GM19023 (cell line): Measurements from ENCODE around the gene ANKRD30B.
"Not testable (repeated sequence)": the region's sequence is repeated elsewhere in the genome, so short reads cannot be mapped to it uniquely, and the experiment has no call there.

Source experiments
- ATAC-seq: cut with Tn5 transposase; IDR thresholded peaks from one replicate; pipeline ENCODE4 v1.9.1; 2021; ENCODE audit warnings: mild to moderate bottlenecking, moderate library complexity; ENCODE audit not compliant: unreplicated experiment

The ANKRD30B gene

GRCh38 chr18:14841607-14842006 is 93.6 kb downstream of the ANKRD30B start:
- ATAC-seq, result not testable (repeated sequence)

GRCh38 chr18:14851533-14851932 is 103.6 kb downstream of the ANKRD30B start:
- not testable (repeated sequence) for ATAC-seq

- ATAC-seq, result not testable (repeated sequence)
Observed at GRCh38 chr18:14855634-14856033, 107.7 kb downstream of the ANKRD30B start.

DNA sequence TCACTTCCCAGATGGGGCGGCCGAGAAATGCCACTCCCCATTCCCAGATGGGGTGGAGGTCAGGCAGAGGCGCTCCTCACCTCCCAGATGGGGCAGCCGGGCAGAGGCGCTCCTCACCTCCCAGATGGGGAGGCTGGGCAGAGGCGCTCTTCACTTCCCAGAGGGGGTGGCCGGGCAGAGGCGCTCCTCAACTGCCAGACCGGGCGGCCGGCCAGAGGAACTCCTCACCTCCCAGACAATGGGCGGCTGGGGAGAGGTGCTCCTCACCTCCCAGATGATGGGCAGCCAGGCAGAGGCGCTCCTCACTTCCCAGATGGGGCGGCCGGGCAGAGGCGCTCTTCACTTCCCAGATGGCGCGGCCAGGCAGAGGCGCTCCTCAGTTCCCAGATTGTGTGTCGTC is 108.3 kb downstream of the ANKRD30B start:
- not testable (repeated sequence) for ATAC-seq

DNA sequence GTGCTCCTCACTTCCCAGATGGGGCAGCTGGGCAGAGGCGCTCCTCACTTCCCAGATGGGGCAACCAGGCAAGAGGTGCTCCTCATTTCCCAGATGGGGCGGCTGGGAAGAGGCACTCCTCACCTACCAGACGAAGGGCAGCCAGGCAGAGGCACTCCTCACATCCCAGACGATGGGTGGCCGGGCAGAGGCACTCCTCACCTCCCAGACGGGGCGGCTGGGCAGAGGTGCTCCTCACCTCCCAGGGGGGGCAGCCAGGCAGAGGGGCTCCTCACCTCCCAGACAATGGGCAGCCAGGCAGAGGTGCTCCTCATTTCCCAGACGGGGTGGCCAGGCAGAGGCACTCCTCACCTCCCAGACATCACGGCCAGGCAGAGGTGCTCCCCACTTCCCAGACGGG is 110.5 kb downstream of the ANKRD30B start:
- ATAC-seq, result not testable (repeated sequence)

DNA sequence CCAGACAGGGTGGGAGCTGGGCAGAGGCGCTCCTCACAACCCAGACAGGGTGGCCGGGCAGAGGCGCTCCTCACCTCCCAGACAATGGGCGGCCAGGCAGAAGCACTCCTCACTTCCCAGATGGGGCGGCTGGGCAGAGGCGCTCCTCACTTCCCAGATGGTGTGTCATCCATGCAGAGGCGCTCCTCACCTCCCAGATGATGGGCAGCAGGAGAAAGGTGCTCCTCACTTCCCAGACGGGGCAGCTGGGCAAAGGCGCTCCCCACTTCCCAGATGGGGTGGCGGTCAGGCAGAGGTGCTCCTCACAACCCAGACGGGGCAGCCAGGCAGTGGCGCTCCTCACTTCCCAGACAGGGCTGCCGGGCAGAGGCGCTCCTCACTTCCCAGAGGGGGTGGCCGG is 112.0 kb downstream of the ANKRD30B start:
- ATAC-seq, result not testable (repeated sequence)

DNA sequence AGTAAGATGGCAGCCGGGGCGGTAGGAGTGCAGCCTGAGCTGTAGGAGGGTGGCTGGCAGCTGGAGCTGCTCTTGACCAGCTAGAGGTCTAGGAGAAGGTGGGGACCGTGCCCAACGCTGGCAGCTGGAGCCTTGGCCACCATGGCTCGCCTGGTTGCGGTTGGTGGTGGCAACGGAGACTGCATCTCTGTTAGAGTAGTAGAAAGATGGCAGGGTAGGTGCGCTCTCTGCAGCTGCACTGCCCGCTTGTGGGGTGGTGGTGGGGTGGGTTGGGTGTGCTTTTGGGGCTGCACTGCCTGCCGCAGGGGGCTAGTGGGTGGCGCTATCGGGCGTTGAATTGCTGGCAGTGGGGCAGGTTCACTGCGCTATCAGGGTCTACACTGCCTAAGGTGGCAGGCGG is 118.5 kb downstream of the ANKRD30B start:
- ATAC-seq, result not testable (repeated sequence)

- ATAC-seq, result not testable (repeated sequence)
Observed at GRCh38 chr18:14867988-14868387, 120.0 kb downstream of the ANKRD30B start.

- ATAC-seq, result not testable (repeated sequence)
Observed at GRCh38 chr18:14868825-14869224, 120.9 kb downstream of the ANKRD30B start.

GRCh38 chr18:14878826-14879225 is 130.9 kb downstream of the ANKRD30B start:
- ATAC-seq, result not testable (repeated sequence)

DNA sequence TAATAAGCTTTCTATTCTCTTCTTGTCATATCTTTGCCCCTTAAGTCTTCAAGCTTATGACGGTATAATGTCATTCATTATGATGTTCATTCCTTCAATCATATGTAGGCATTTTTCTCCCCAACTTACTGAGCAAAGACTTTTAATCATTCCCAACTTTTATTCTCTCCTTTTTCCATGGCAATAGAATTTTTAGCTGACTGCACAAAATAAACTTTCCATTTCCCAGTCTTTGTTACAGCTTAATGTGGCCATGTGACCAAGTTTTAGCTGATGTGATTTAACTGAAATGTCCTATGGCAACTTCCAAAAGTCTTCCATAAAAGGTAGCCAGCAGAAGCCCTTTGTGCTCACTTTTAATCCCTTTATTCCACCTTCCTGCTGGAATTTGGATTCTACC is 152.5 kb downstream of the ANKRD30B start:
- no peak for ATAC-seq
